Raji (cell line): ENCODE results near the gene CNKSR3.

Experiments
- POLR2A ChIP-seq: IDR thresholded peaks from 2 replicates; pipeline ENCODE4 v1.6.1; 2011; ENCODE audit warnings: low read depth, low read length, control low read depth; ENCODE audit not compliant: insufficient read depth

CNKSR3 gene

GRCh38 chr6:154511791-154512190, 1.3 kb upstream of the CNKSR3 start:
- no peak for TF ChIP-seq POLR2A

GRCh38 chr6:154509421-154510143, 903 bp downstream of the CNKSR3 start:
- TF ChIP-seq POLR2A = no peak

GRCh38 chr6:154508573-154509375, 1.7 kb downstream of the CNKSR3 start:
- TF ChIP-seq POLR2A = no peak

GRCh38 chr6:154506991-154507898, 3.2 kb downstream of the CNKSR3 start:
- TF ChIP-seq POLR2A = no peak

GRCh38 chr6:154506582-154506981, 3.9 kb downstream of the CNKSR3 start:
- no peak for TF ChIP-seq POLR2A

- no peak for TF ChIP-seq POLR2A
Measured at GRCh38 chr6:154506108-154506507, 4.4 kb downstream of the CNKSR3 start.

- no peak for TF ChIP-seq POLR2A
Measured at GRCh38 chr6:154504865-154505449, 5.5 kb downstream of the CNKSR3 start.

- TF ChIP-seq POLR2A = no peak
Measured at GRCh38 chr6:154504102-154504501, 6.4 kb downstream of the CNKSR3 start.

- no peak for TF ChIP-seq POLR2A
Measured at GRCh38 chr6:154503658-154504057, 6.8 kb downstream of the CNKSR3 start.

- TF ChIP-seq POLR2A = no peak
Measured at GRCh38 chr6:154502553-154502952, 7.9 kb downstream of the CNKSR3 start.

- no peak for TF ChIP-seq POLR2A
Measured at GRCh38 chr6:154501578-154501868, 9.0 kb downstream of the CNKSR3 start.

- TF ChIP-seq POLR2A = no peak
Measured at GRCh38 chr6:154500769-154501577, 9.5 kb downstream of the CNKSR3 start.

GRCh38 chr6:154499855-154500589, 10.5 kb downstream of the CNKSR3 start:
- no peak for TF ChIP-seq POLR2A
